Left ventricle myocardium superior (tissue), 1 donor: ENCODE data around the gene HPRT1. TPM values are rescaled to one million over a fixed set of nuclear protein-coding genes. Genes with fewer than 3 reads are reported as not detected.

Experiments used
- ATAC-seq: fragments of 200-7000 bp; cut with Tn5 transposase; one replicate; pipeline ENCODE4 v1.9.1; 2020; ENCODE audit warnings: mild to moderate bottlenecking, moderate library complexity
- DNase-seq: peaks from one replicate; pipeline ENCODE4 v3.0.0-alpha.2; 2020
- intact Hi-C: fragments of 100-400 bp; cut with micrococcal nuclease; formaldehyde crosslinking; loops from one replicate; pipeline ENCODE4 v1.11.0; 2022
- microRNA-seq: library from miRNA; unstranded; fragments of <30 nt; microRNA quantifications from one replicate; pipeline ENCODE4 v1.2.0, GENCODE V29; 2020; ENCODE audit warnings: borderline number of aligned reads
- total RNA-seq: library from RNA; stranded (reverse); fragmentation: NEBNext Ultra II Directional; extraction: Animal tissue kit (Norgen Biotek cat#: 25700); gene quantifications from one replicate; pipeline ENCODE4 v1.2.1, GENCODE V29; 2021
- donor health status: DM: no; HTN: yes; CAD: no; lungs with severe emphysema.

HPRT1 gene
- total RNA-seq, 1 donor from 2014 or later, result 23.9 TPM

GRCh38 chrX:134533952-134534351 lies 74.0 kb downstream of the HPRT1 start:
- DNase-seq (no peak), ATAC-seq (no peak)
- intact Hi-C loops, result no loop called here

GRCh38 chrX:134537179-134537955 lies 77.4 kb downstream of the HPRT1 start:
- ATAC-seq (peak; percentile 72), DNase-seq (no peak)
- intact Hi-C loops, result no loop called here

DNA sequence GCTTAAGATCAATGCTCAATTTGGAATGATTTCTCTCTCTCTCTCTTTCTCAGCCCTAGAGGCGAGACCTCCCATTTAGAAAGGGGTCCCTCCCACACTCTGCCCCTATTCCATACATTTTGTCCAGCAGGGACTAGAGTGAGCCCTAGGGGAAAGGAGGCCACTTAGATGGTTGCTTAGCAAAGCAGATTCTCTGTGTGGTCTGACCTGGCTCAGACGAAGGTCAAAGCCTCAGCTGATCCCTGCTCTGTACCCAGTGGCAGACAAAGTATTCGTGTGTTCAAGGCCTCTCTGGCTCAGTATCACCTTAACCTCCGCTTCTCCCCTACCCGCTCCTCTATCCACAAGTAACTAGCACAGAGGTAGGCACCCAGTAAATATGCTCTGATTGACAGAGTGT lies 78.4 kb downstream of the HPRT1 start:
- no peak for DNase-seq
- intact Hi-C loops, result no loop called here
- no peak for ATAC-seq

DNA sequence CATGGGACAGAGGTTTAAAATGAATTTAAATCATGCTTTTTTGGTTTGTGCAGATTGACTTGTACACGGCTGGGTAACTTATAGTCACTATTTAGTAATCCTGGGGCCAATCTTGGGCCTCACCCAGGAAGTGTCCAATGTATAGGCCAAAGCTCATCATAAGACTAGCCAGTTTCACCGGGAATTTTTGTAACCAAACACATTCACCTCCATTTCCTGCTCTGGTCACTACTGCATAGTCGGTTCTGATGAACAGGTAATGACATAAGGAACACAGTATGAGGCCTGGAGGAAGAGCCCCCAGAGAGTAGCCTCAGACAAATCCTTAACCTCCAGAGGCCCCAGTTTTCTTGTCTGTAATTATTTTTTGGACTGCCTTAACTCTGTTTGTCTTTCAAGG lies 81.9 kb downstream of the HPRT1 start:
- ATAC-seq (no peak), DNase-seq (no peak)
- intact Hi-C loops, result no loop called here

DNA sequence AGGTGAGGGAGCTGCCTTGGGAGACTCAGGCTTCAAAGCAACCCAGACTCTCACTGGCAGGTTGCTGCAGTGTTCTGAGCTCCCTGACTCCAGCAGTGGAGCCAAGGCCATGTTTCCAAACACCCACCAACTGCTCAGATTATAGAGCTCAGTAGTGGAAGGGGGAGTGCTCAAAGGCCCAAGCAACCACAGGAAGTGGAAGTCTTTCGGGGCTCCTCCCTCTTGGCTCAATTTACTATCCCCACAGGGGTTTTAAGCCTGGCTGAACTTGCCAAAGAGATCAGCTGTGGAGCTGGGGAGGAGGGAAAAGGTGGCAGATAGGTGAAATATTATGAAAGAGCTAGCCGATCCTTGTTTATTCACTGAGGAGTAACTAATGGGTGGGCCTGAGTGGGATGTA lies 82.5 kb downstream of the HPRT1 start:
- ATAC-seq, result peak; percentile 53

DNA sequence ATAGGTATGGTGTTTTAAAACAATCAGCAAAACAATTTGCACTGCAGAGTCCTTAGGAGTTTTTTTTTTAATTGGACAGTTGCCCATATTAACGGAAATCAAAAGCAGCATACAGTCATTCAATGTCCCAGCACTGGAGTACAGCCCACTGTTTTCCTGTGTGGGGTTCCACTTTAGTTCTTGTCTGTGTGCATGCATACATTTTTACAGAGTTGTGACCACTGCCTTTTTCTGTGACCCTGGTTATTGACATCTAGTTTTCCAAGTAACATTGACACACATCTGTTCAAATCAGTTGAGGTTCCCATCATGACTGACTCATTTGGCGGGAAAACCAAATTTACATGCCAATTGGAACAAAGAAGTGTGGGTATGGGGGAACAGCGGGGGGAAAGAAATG lies 83.3 kb downstream of the HPRT1 start:
- ATAC-seq, result no peak
- no peak for DNase-seq
- intact Hi-C loops, result no loop called here

More for the DNA sequence above, 82.5 kb downstream of the HPRT1 start:
- intact Hi-C loops, result no loop called here
- DNase-seq, result no peak

DNA sequence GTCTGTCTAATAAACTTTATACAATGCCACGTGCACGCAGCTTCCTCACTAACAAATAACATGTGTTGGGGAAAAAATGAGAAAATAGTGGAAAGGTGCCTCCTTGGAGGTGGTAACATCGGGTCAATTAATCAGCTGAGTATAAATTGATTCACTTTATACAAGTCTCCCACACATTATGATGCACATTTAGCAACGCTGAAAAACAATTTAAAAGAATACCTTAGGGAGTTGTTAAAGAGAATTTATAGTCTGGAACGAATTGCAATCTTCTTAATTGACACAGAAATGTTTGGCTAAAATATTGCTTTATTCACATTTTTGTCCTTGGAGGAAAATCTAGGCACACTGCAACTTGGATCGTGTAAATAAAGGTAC lies 84.2 kb downstream of the HPRT1 start:
- intact Hi-C loops, result no loop called here
- DNase-seq, result no peak
- ATAC-seq, result no peak

DNA sequence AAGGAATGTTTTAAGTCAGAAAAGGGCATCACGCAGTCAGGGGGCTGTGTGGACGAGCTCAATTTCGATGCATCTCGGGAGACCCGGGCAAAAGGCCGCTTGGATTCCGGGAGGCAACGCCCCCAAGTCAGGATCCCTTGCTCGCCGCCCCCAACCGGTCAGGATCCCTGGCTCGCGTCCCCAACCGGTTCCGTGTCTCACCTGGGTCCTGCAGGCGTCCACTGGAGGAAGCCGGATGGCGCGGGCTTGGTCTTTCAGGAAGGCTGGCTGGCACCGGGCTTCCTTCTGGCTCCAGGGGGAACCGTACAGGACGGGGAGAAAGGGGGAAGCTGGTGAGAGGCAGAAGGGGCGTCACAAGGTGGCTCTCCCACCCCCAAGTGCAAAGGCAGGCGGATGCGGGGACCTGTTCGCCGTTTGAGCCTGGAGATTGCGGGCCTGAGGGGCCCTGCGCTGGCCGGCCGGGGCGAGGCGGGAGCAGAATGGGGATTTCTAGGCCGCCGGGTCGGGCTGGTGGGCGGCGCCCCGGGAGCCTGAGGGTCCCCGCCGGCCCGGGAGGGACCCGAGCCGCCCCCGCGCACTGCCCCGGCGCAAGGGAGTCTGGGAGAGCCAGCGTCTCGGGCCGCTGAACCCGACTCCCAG lies 84.7 kb downstream of the HPRT1 start:
- no peak for ATAC-seq

GRCh38 chrX:134545510-134545909 lies 85.5 kb downstream of the HPRT1 start:
- no peak for ATAC-seq
- no peak for DNase-seq
- intact Hi-C loops, result no loop called here

More for the DNA sequence above, 84.7 kb downstream of the HPRT1 start:
- peak; percentile 31 for DNase-seq
- intact Hi-C loops, result no loop called here

- intact Hi-C loops, result no loop called here
- no peak for DNase-seq
- ATAC-seq, result no peak
Observed at GRCh38 chrX:134546187-134546586, 86.2 kb downstream of the HPRT1 start.

- no peak for ATAC-seq
- no peak for DNase-seq
- intact Hi-C loops, result no loop called here
Observed at GRCh38 chrX:134547047-134547679, 87.2 kb downstream of the HPRT1 start.

GRCh38 chrX:134548257-134549201 lies 88.6 kb downstream of the HPRT1 start:
- no peak for DNase-seq
- intact Hi-C loops, result no loop called here
- ATAC-seq, result no peak

Small RNA genes within 50 kb of the gene (microRNA-seq; reads per million reads assigned to microRNA genes)
- 5,789 reads per million, percentile 92 among the genes with 10 or more reads in this experiment for gene MIR424
- 6.9 reads per million for gene MIR450A1
- gene MIR450A2, result 2.9 reads per million
- gene MIR450B, result 8.8 reads per million
- 40.2 reads per million, percentile 27 among the genes with 10 or more reads in this experiment for gene MIR503
- gene MIR542, result 34.3 reads per million, percentile 25 among the genes with 10 or more reads in this experiment

Other genes with a start within 250 kb of the HPRT1 start
- not detected for gene CCDC160, start 223.0 kb upstream of the HPRT1 start, total RNA-seq
- 11.3 TPM for gene PHF6, start 86.9 kb upstream of the HPRT1 start, total RNA-seq
- not detected for gene PLAC1, start 198.3 kb downstream of the HPRT1 start, total RNA-seq